H1 (cell line): ENCODE results near the gene SLC12A4. TPM values are rescaled to one million over a fixed set of nuclear protein-coding genes. Genes with fewer than 3 reads are reported as not detected.

ENCODE experiments used
- CTCF ChIA-PET: fragments of 300-600 bp; sonication (Branson Sonifier 250); formaldehyde crosslinking; loops from one replicate; lab custom pipeline; 2021; ENCODE audit not compliant: partially characterized antibody; lab: Charles Lee
- POLR2A ChIA-PET: fragments of 300-600 bp; sonication (Branson Sonifier 250); formaldehyde crosslinking; loops from one replicate; lab custom pipeline; 2021; ENCODE audit warnings: inconsistent platforms; ENCODE audit not compliant: partially characterized antibody; lab: Charles Lee
- DNase-seq, 2 experiments: peaks; one replicate each; pipeline versions ENCODE4 v3.0.0 to v3.0.0-alpha.2; 2010 to 2022; ENCODE audit warnings: low spot score in 2 of 2, low read depth in 1 of 2, mixed read lengths in 1 of 2
- FAIRE-seq: peaks from 2 replicates; lab custom pipeline; 2011; peaks lifted over from hg19 to GRCh38; lab: Jason Lieb, UNC
- H2AFZ ChIP-seq: 2 replicates; pipeline ENCODE4 v1.8.1; 2012; ENCODE audit warnings: low read length, inconsistent platforms
- H2AK5ac ChIP-seq: 2 replicates; pipeline ENCODE4 v1.6.1; 2013; ENCODE audit warnings: low read depth, low read length
- H2BK120ac ChIP-seq: replicated peaks from 2 replicates; pipeline ENCODE3; 2013; ENCODE audit warnings: low read depth, low read length, inconsistent platforms
- H2BK12ac ChIP-seq: 2 replicates; pipeline ENCODE4 v1.6.1; 2013; ENCODE audit warnings: low read depth, low read length
- H2BK15ac ChIP-seq: 2 replicates; pipeline ENCODE4 v1.6.1; 2013; ENCODE audit warnings: low read length
- H2BK20ac ChIP-seq: 2 replicates; pipeline ENCODE4 v1.6.1; 2013; ENCODE audit warnings: low read length
- H2BK5ac ChIP-seq: 2 replicates; pipeline ENCODE4 v1.6.1; 2013; ENCODE audit warnings: low read depth, low read length
- H3K14ac ChIP-seq: 2 replicates; pipeline ENCODE4 v1.6.1; 2013; ENCODE audit warnings: inconsistent platforms; ENCODE audit not compliant: insufficient read length
- H3K18ac ChIP-seq: 2 replicates; pipeline ENCODE4 v1.6.1; 2013; ENCODE audit warnings: low read length; ENCODE audit errors: extremely low read depth
- H3K23ac ChIP-seq: 2 replicates; pipeline ENCODE4 v1.6.1; 2013; ENCODE audit warnings: inconsistent platforms; ENCODE audit not compliant: insufficient read length
- H3K23me2 ChIP-seq: 2 replicates; pipeline ENCODE4 v1.6.1; 2013; ENCODE audit warnings: low read depth, low read length
- H3K27ac ChIP-seq: 2 replicates; pipeline ENCODE4 v1.6.1; 2011; ENCODE audit warnings: low read depth, low read length, inconsistent platforms
- H3K27me3 ChIP-seq, 4 experiments: replicated peaks in 1 of 4; 1 replicate in 1 of 4; 2 replicates in 3 of 4; pipeline versions ENCODE4 v1.6.1 to v1.8.1; 2011 to 2013; ENCODE audit warnings: low read length in 3 of 4, mild to moderate bottlenecking in 3 of 4, inconsistent platforms in 2 of 4, mixed read lengths in 2 of 4, moderate library complexity in 1 of 4; ENCODE audit not compliant: control insufficient read depth in 3 of 4, insufficient read depth in 3 of 4; ENCODE audit errors: extremely low read depth in 1 of 4
- H3K36me3 ChIP-seq, 4 experiments: 2 replicates each; pipeline versions ENCODE4 v1.6.1 to v1.8.1; 2011 to 2013; ENCODE audit warnings: mild to moderate bottlenecking in 4 of 4, low read length in 3 of 4, moderate library complexity in 2 of 4, control low read depth in 1 of 4, inconsistent platforms in 1 of 4; ENCODE audit not compliant: insufficient read depth in 4 of 4, control insufficient read depth in 2 of 4
- H3K4ac ChIP-seq: replicated peaks from 2 replicates; pipeline ENCODE3; 2013; ENCODE audit warnings: low read length, low read depth, mixed read lengths, inconsistent platforms; ENCODE audit not compliant: insufficient read length
- H3K4me1 ChIP-seq, 4 experiments: replicated peaks in 1 of 4; 1 replicate in 1 of 4; 2 replicates in 3 of 4; pipeline versions ENCODE4 v1.6.1 to v1.8.1; 2011 to 2013; ENCODE audit warnings: low read length in 3 of 4, inconsistent platforms in 2 of 4, mixed read lengths in 1 of 4; ENCODE audit not compliant: insufficient read depth in 4 of 4, control insufficient read depth in 3 of 4
- H3K4me2 ChIP-seq, 2 experiments: 2 replicates each; pipeline versions ENCODE4 v1.6.1 to v1.8.1; 2011 to 2013; ENCODE audit warnings: low read depth in 2 of 2, low read length in 2 of 2, control low read depth in 1 of 2, inconsistent platforms in 1 of 2, mild to moderate bottlenecking in 1 of 2; ENCODE audit not compliant: insufficient read depth in 1 of 2
- H3K4me3 ChIP-seq, 4 experiments: fragments of 200-600, 300-600 bp in 1 of 4; sonication (generic), shearing (Covaris generic), sonication (Bioruptor Twin) in 1 of 4; 2 replicates each; pipeline versions ENCODE4 v1.5.1 to v1.8.1; 2011 to 2016; ENCODE audit warnings: low read length in 4 of 4, low read depth in 3 of 4, control low read depth in 2 of 4, inconsistent platforms in 2 of 4, mild to moderate bottlenecking in 2 of 4, mixed read lengths in 1 of 4, moderate library complexity in 1 of 4; ENCODE audit not compliant: insufficient read depth in 2 of 4; ENCODE audit errors: extremely low read depth in 1 of 4
- H3K56ac ChIP-seq: replicated peaks from 2 replicates; pipeline ENCODE3; 2013; ENCODE audit warnings: low read depth, mild to moderate bottlenecking, mixed read lengths, low read length, inconsistent platforms; ENCODE audit not compliant: insufficient read length
- H3K79me1 ChIP-seq: 2 replicates; pipeline ENCODE4 v1.6.1; 2013; ENCODE audit warnings: low read depth, low read length, control low read depth
- H3K79me2 ChIP-seq, 2 experiments: 2 replicates each; pipeline versions ENCODE4 v1.6.1 to v1.8.1; 2012 to 2013; ENCODE audit warnings: low read length in 2 of 2, mild to moderate bottlenecking in 2 of 2, inconsistent platforms in 1 of 2; ENCODE audit not compliant: insufficient read depth in 2 of 2, control insufficient read depth in 1 of 2
- H3K9ac ChIP-seq, 4 experiments: replicated peaks in 1 of 4; 1 replicate in 1 of 4; 2 replicates in 3 of 4; pipeline versions ENCODE4 v1.6.1 to v1.8.1; 2011 to 2013; ENCODE audit warnings: low read depth in 3 of 4, low read length in 3 of 4, control low read depth in 2 of 4, mild to moderate bottlenecking in 2 of 4, moderate library complexity in 2 of 4, inconsistent platforms in 1 of 4; ENCODE audit errors: extremely low read depth in 1 of 4
- H3K9me3 ChIP-seq, 2 experiments: 2 replicates each; pipeline versions ENCODE4 v1.6.1 to v1.8.1; 2012 to 2013; ENCODE audit warnings: mild to moderate bottlenecking in 2 of 2, moderate library complexity in 2 of 2, control low read depth in 1 of 2, inconsistent platforms in 1 of 2, low read depth in 1 of 2, low read length in 1 of 2, mixed read lengths in 1 of 2; ENCODE audit not compliant: insufficient read depth in 2 of 2
- H4K20me1 ChIP-seq, 2 experiments: replicated peaks in 1 of 2; 2 replicates each; pipeline versions ENCODE3 to v1.8.1; 2011 to 2013; ENCODE audit warnings: inconsistent platforms in 2 of 2, low read length in 2 of 2, mild to moderate bottlenecking in 1 of 2; ENCODE audit not compliant: insufficient read depth in 2 of 2, control insufficient read depth in 1 of 2
- H4K5ac ChIP-seq: 2 replicates; pipeline ENCODE4 v1.6.1; 2013; ENCODE audit warnings: low read length, low read depth, mixed read lengths, inconsistent platforms; ENCODE audit not compliant: insufficient read length
- H4K8ac ChIP-seq: 2 replicates; pipeline ENCODE4 v1.8.0; 2013; ENCODE audit warnings: mild to moderate bottlenecking, moderate library complexity, low read length, inconsistent platforms; ENCODE audit not compliant: insufficient read depth; ENCODE audit errors: extremely low read depth
- H4K91ac ChIP-seq: replicated peaks from 2 replicates; pipeline ENCODE3; 2013; ENCODE audit warnings: low read length, mixed read lengths, inconsistent platforms; ENCODE audit not compliant: insufficient read length
- ATF3 ChIP-seq: IDR thresholded peaks from 2 replicates; pipeline ENCODE4 v1.6.1; 2011; ENCODE audit warnings: low read depth, mild to moderate bottlenecking, low read length; ENCODE audit not compliant: insufficient read depth
- BACH1 ChIP-seq: IDR thresholded peaks from 2 replicates; pipeline ENCODE4 v1.6.1; 2012; ENCODE audit warnings: low read length, improper control_type of control experiment
- BRCA1 ChIP-seq: IDR thresholded peaks from 2 replicates; pipeline ENCODE4 v1.6.1; 2012; ENCODE audit warnings: low read depth, low read length, improper control_type of control experiment
- CBX5 ChIP-seq: fragments of 300-800, 300-1000 bp; sonication (generic); IDR thresholded peaks from 2 replicates; pipeline ENCODE4 v1.7.1; 2016; ENCODE audit warnings: antibody characterized with exemption, low read length, low read depth
- CEBPB ChIP-seq: IDR thresholded peaks from 2 replicates; pipeline ENCODE4 v1.6.1; 2012; ENCODE audit warnings: low read depth, low read length
- CHD1 ChIP-seq: IDR thresholded peaks from 2 replicates; pipeline ENCODE4 v1.6.1; 2012; ENCODE audit warnings: low read depth, low read length, improper control_type of control experiment
- CREB1 ChIP-seq: IDR thresholded peaks from 2 replicates; pipeline ENCODE4 v1.6.1; 2012; ENCODE audit warnings: inconsistent platforms
- HDAC6 ChIP-seq: IDR thresholded peaks from one replicate; pipeline ENCODE4 v1.7.1; 2012; ENCODE audit warnings: low read depth, mild to moderate bottlenecking, inconsistent platforms, low read length, moderate library complexity
- JUN ChIP-seq: IDR thresholded peaks from 2 replicates; pipeline ENCODE4 v1.6.1; 2011; ENCODE audit warnings: low read depth, mild to moderate bottlenecking, improper control_type of control experiment, low read length
- KDM5A ChIP-seq: fragments of 200-600 bp; IDR thresholded peaks from 2 replicates; pipeline ENCODE4 v1.7.1; 2012; ENCODE audit warnings: mild to moderate bottlenecking, low read length, inconsistent platforms, mixed read lengths
- MAFK ChIP-seq: IDR thresholded peaks from 2 replicates; pipeline ENCODE4 v1.6.1; 2012; ENCODE audit warnings: low read depth, mild to moderate bottlenecking, improper control_type of control experiment, low read length
- RBBP5 ChIP-seq: IDR thresholded peaks from 2 replicates; pipeline ENCODE4 v1.7.1; 2012; ENCODE audit warnings: low read depth, mild to moderate bottlenecking, inconsistent platforms, low read length, moderate library complexity, borderline replicate concordance
- RFX5 ChIP-seq: IDR thresholded peaks from 2 replicates; pipeline ENCODE4 v1.6.1; 2011; ENCODE audit warnings: low read depth, low read length, improper control_type of control experiment, borderline replicate concordance
- RXRA ChIP-seq: IDR thresholded peaks from 2 replicates; pipeline ENCODE4 v1.6.1; 2011; ENCODE audit warnings: low read depth, mild to moderate bottlenecking, low read length, moderate library complexity; ENCODE audit not compliant: insufficient read depth
- SIX5 ChIP-seq: IDR thresholded peaks from 2 replicates; pipeline ENCODE4 v1.6.1; 2011; ENCODE audit warnings: mild to moderate bottlenecking, low read depth, low read length
- TEAD4 ChIP-seq: IDR thresholded peaks from 2 replicates; pipeline ENCODE4 v1.6.1; 2012; ENCODE audit warnings: low read depth, low read length, inconsistent platforms, mixed read lengths
- WGBS, 2 experiments: shearing (Covaris generic) in 1 of 2; methylation state at CpG; one replicate each; pipeline versions ENCODE4 v1.1.6 to v1.1.7; 2013 to 2015; ENCODE audit warnings: low lambda C conversion rate in 2 of 2, mixed read lengths in 2 of 2, inconsistent platforms in 1 of 2, low coverage in 1 of 2, missing lambda C conversion rate in 1 of 2; ENCODE audit not compliant: insufficient replicate concordance in 2 of 2, insufficient coverage in 1 of 2, insufficient read length in 1 of 2; ENCODE audit errors: extremely low coverage in 1 of 2, missing lambda C conversion rate in 1 of 2; 5-methylcytosine and 5-hydroxymethylcytosine counted together
- polyA plus RNA-seq, 7 experiments: library from polyadenylated mRNA; depleted of rRNA in 3 of 7; stranded (reverse) in 5 of 7; unstranded in 2 of 7; fragments of >200 nt in 5 of 7; fragments of 200-250 nt in 2 of 7; gene quantifications; 1 replicate in 5 of 7; 2 replicates in 1 of 7; 4 replicates in 1 of 7; pipeline versions ENCODE4 v1.2.1 to v1.2.3, GENCODE V29; 2011 to 2013; ENCODE audit warnings: missing spikeins in 2 of 7, mixed read lengths in 2 of 7
- total RNA-seq: library from RNA; stranded (reverse); fragmentation: NEBNext Ultra II Directional; extraction: Animal tissue kit (Norgen Biotek cat#: 25700); gene quantifications from 2 replicates; pipeline ENCODE4 v1.2.1, GENCODE V29; 2021

The SLC12A4 gene
- total and polyA plus RNA-seq, 2 of the 8 experiments (the other 6 are each of a cell fraction or from before 2014, with no cell fraction given), result 41.3 to 49.3 TPM

- ChIA-PET CTCF (interaction anchor here (0.7 to 1.7 kb wide), 5 partner anchors 21 to 165 kb away, joined by 3 to 5 read pairs (median 4); no protein-coding TSS in a partner anchor), POLR2A (interaction anchor here (0.7 to 1.1 kb wide), 3 partner anchors 8 to 340 kb away, joined by 3 to 4 read pairs (median 3); partner anchors contain the start of gene PSKH1)
- Histone ChIP-seq H2BK12ac (no peak overlapping the region), H3K4me2 (no peak overlapping the region), H3K23me2 (no peaks in the 10 kb centered on the region), H3K9me3 (no peaks in the 10 kb centered on the region), H4K8ac (no peak overlapping the region), H2BK120ac (no peak overlapping the region), H2BK20ac (no peak overlapping the region), H4K20me1 (peaks cover 2 to 5% of the 10 kb centered on the region in 2 experiments), H3K4me1 (no peaks in the 10 kb centered on the region), H3K79me1 (peaks cover 12% of the 10 kb centered on the region), H3K4ac (no peak overlapping the region), H3K23ac (no peak overlapping the region), H2AFZ (no peak overlapping the region), H3K18ac (no peak overlapping the region), H4K91ac (no peak overlapping the region), H2AK5ac (no peak overlapping the region), H3K36me3 (no peaks in the 10 kb centered on the region; a peak in 1 of 8 replicates), H3K4me3 (no peak overlapping the region), H2BK5ac (no peak overlapping the region), H3K79me2 (peaks cover 3 to 21% of the 10 kb centered on the region in 2 experiments; a peak in 3 of 4 replicates), H2BK15ac (no peak overlapping the region), H3K27me3 (no peaks in the 10 kb centered on the region), H3K9ac (no peak overlapping the region), H4K5ac (no peak overlapping the region), H3K27ac (no peak overlapping the region), H3K56ac (no peak overlapping the region), H3K14ac (no peak overlapping the region)
- no peak for DNase-seq
- 91% methylated on average over 5 of the region's 5 CpGs; no CpG with 5 or more reads in 1 of the 2 experiments for WGBS, 2 experiments
- FAIRE-seq, result no peak
- no peak for TF ChIP-seq CEBPB
- no peak for TF ChIP-seq MAFK
- TF ChIP-seq BACH1, result no peak
- TF ChIP-seq TEAD4, result no peak
- TF ChIP-seq BRCA1, result no peak
- no peak for TF ChIP-seq SIX5
- TF ChIP-seq RFX5, result no peak
- no peak for TF ChIP-seq JUN
- TF ChIP-seq CBX5, result no peak
- TF ChIP-seq RBBP5, result no peak
- TF ChIP-seq CHD1, result no peak
- TF ChIP-seq CREB1, result no peak
- no peak for TF ChIP-seq KDM5A
- TF ChIP-seq RXRA, result no peak
- TF ChIP-seq ATF3, result no peak
- no peak for TF ChIP-seq HDAC6
Measured at GRCh38 chr16:67901734-67902133, 66.7 kb downstream of the SLC12A4 start.
